Hepatocyte (in vitro differentiated cells): ENCODE results near the gene CD40. TPM values are rescaled to one million over a fixed set of nuclear protein-coding genes. Genes with fewer than 3 reads are reported as not detected.

Experiments
- DNase-seq: peaks from one replicate; pipeline ENCODE4 v3.0.0-alpha.2; 2016; ENCODE audit warnings: low spot score
- H2AFZ ChIP-seq: fragments of 200-600 bp; sonication (generic); 2 replicates; pipeline ENCODE4 v1.6.0; 2016; ENCODE audit warnings: antibody characterized with exemption, mild to moderate bottlenecking
- H3K27ac ChIP-seq: fragments of 200-600 bp; sonication (generic); 2 replicates; pipeline ENCODE4 v1.5.1; 2016; ENCODE audit warnings: mild to moderate bottlenecking
- H3K27me3 ChIP-seq: fragments of 200-600 bp; sonication (generic); 2 replicates; pipeline ENCODE4 v1.6.1; 2016
- H3K36me3 ChIP-seq: fragments of 200-600 bp; sonication (generic); replicated peaks from 2 replicates; pipeline ENCODE4 v1.5.1; 2016; ENCODE audit warnings: low read depth; ENCODE audit not compliant: insufficient read depth
- H3K4me1 ChIP-seq: fragments of 200-600 bp; sonication (generic); 2 replicates; pipeline ENCODE4 v1.5.1; 2016; ENCODE audit warnings: mild to moderate bottlenecking, moderate library complexity; ENCODE audit not compliant: insufficient read depth
- H3K4me2 ChIP-seq: fragments of 200-600 bp; sonication (generic); 2 replicates; pipeline ENCODE4 v1.6.0; 2016
- H3K4me3 ChIP-seq: fragments of 200-600 bp; sonication (generic); 2 replicates; pipeline ENCODE4 v1.5.1; 2016; ENCODE audit warnings: mild to moderate bottlenecking
- H3K79me2 ChIP-seq: fragments of 200-600 bp; sonication (generic); 2 replicates; pipeline ENCODE4 v1.6.0; 2017; ENCODE audit warnings: mild to moderate bottlenecking
- H3K9me2 ChIP-seq: fragments of 200-600 bp; sonication (generic); replicated peaks from 2 replicates; pipeline ENCODE4 v1.6.0; 2017; ENCODE audit warnings: mild to moderate bottlenecking; ENCODE audit not compliant: insufficient read depth
- H3K9me3 ChIP-seq: fragments of 200-600 bp; sonication (generic); 2 replicates; pipeline ENCODE4 v1.5.1; 2016; ENCODE audit warnings: low read depth, mild to moderate bottlenecking
- H4K20me1 ChIP-seq: fragments of 200-600 bp; sonication (generic); 2 replicates; pipeline ENCODE4 v1.6.0; 2016; ENCODE audit warnings: mild to moderate bottlenecking; ENCODE audit not compliant: insufficient read depth, poor library complexity, severe bottlenecking
- CTCF ChIP-seq: fragments of 200-600 bp; sonication (generic); IDR thresholded peaks from 2 replicates; pipeline ENCODE4 v1.5.1; 2016; ENCODE audit warnings: antibody characterized with exemption, mild to moderate bottlenecking; ENCODE audit not compliant: poor library complexity
- EZH2 ChIP-seq: fragments of 200-600 bp; sonication (generic); IDR thresholded peaks from 2 replicates; pipeline ENCODE4 v1.6.1; 2016; ENCODE audit warnings: antibody characterized with exemption, mild to moderate bottlenecking, borderline replicate concordance
- EZH2phosphoT487 ChIP-seq: fragments of 200-600 bp; sonication (generic); IDR thresholded peaks from one replicate; pipeline ENCODE4 v1.6.1; 2018; ENCODE audit warnings: antibody characterized with exemption, mild to moderate bottlenecking, low read depth, moderate library complexity; ENCODE audit not compliant: unreplicated experiment, severe bottlenecking
- WGBS: methylation state at CpG from one replicate; pipeline ENCODE4 v1.1.6; 2016; ENCODE audit warnings: low lambda C conversion rate; ENCODE audit errors: missing lambda C conversion rate; 5-methylcytosine and 5-hydroxymethylcytosine counted together
- polyA plus RNA-seq: library from polyadenylated mRNA; unstranded; fragments of >200 nt; fragmentation: Nextera tagmentation; extraction: Ambion mirVana; gene quantifications from 2 replicates; pipeline ENCODE4 v1.2.1, GENCODE V29; 2016
- total RNA-seq: library from RNA; depleted of rRNA; stranded (reverse); fragments of >200 nt; gene quantifications from 2 replicates; pipeline ENCODE4 v1.2.3, GENCODE V29; 2014

Gene CD40
- total and polyA plus RNA-seq, 2 experiments from 2014 or later: 3.2 to 8.0 TPM

- Histone ChIP-seq H3K4me2 (no peak overlapping the region), H3K4me1 (no peaks in the 10 kb centered on the region), H3K36me3 (no peaks in the 10 kb centered on the region), H3K4me3 (no peak overlapping the region), H3K9me2 (no peaks in the 10 kb centered on the region), H3K27me3 (peaks cover 10% of the 10 kb centered on the region), H2AFZ (no peak overlapping the region), H3K27ac (no peak overlapping the region), H4K20me1 (no peaks in the 10 kb centered on the region), H3K79me2 (no peaks in the 10 kb centered on the region), H3K9me3 (no peaks in the 10 kb centered on the region)
- no peak for TF ChIP-seq EZH2phosphoT487
- no peak for TF ChIP-seq CTCF
- no peak for TF ChIP-seq EZH2
- WGBS: 91% methylated on average over 14 of the region's 15 CpGs
- no peak for DNase-seq
Observed at GRCh38 chr20:46122516-46123481, 4.7 kb downstream of the CD40 start.

- Histone ChIP-seq H3K27ac (no peak overlapping the region), H3K4me1 (no peaks in the 10 kb centered on the region), H3K9me3 (no peaks in the 10 kb centered on the region), H3K9me2 (no peaks in the 10 kb centered on the region), H4K20me1 (no peaks in the 10 kb centered on the region), H3K4me3 (no peak overlapping the region), H3K79me2 (no peaks in the 10 kb centered on the region), H3K36me3 (no peaks in the 10 kb centered on the region), H3K4me2 (no peak overlapping the region), H3K27me3 (peaks cover 3% of the 10 kb centered on the region), H2AFZ (no peak overlapping the region)
- TF ChIP-seq EZH2phosphoT487 (no peak), CTCF (no peak), EZH2 (no peak)
- 92% methylated on average over 11 of the region's 11 CpGs for WGBS
- DNase-seq: no peak
Observed at GRCh38 chr20:46123482-46124245, 5.5 kb downstream of the CD40 start.

- TF ChIP-seq EZH2phosphoT487 (no peak), EZH2 (no peak)
- Histone ChIP-seq H3K9me3 (no peaks in the 10 kb centered on the region), H3K27me3 (peaks cover 22% of the 10 kb centered on the region), H3K4me3 (no peak overlapping the region), H3K4me2 (no peak overlapping the region), H2AFZ (no peak overlapping the region), H4K20me1 (no peaks in the 10 kb centered on the region), H3K79me2 (no peaks in the 10 kb centered on the region), H3K9me2 (no peaks in the 10 kb centered on the region), H3K27ac (no peak overlapping the region), H3K36me3 (no peaks in the 10 kb centered on the region), H3K4me1 (no peaks in the 10 kb centered on the region)
- no peak for DNase-seq
- 89% methylated on average over 5 of the region's 5 CpGs for WGBS
Observed at GRCh38 chr20:46126440-46127056, 8.4 kb downstream of the CD40 start.
